A549 (cell line): ENCODE results near the gene TMEFF2.

Experiments
- BHLHE40 ChIP-seq: IDR thresholded peaks from 2 replicates; pipeline ENCODE4 v1.6.1; 2012; ENCODE audit warnings: low read depth, low read length, inconsistent platforms
- JUN ChIP-seq, 2 experiments: fragments of >200 bp; sonication (Bioruptor Twin); formaldehyde crosslinking; IDR thresholded peaks; 2 replicates in 1 of 2; 3 replicates in 1 of 2; pipeline ENCODE4 v1.6.1; 2016 to 2017
- MYC ChIP-seq: IDR thresholded peaks from 2 replicates; pipeline ENCODE4 v1.6.1; 2012; ENCODE audit warnings: mild to moderate bottlenecking, inconsistent platforms, low read length, improper control_type of control experiment, borderline replicate concordance
- POLR2A ChIP-seq: IDR thresholded peaks from 2 replicates; pipeline ENCODE4 v1.6.1; 2012; ENCODE audit warnings: mild to moderate bottlenecking, low read length
- TF ChIP-seq, protein P1 (sequence below): fragments of >200 bp; sonication (Bioruptor Twin); formaldehyde crosslinking; IDR thresholded peaks from 3 replicates; pipeline ENCODE4 v1.5.1; 2016
- TF ChIP-seq, protein P2 (sequence below): IDR thresholded peaks from 2 replicates; pipeline ENCODE4 v1.6.1; 2012; ENCODE audit warnings: low read depth, borderline replicate concordance

DNA sequence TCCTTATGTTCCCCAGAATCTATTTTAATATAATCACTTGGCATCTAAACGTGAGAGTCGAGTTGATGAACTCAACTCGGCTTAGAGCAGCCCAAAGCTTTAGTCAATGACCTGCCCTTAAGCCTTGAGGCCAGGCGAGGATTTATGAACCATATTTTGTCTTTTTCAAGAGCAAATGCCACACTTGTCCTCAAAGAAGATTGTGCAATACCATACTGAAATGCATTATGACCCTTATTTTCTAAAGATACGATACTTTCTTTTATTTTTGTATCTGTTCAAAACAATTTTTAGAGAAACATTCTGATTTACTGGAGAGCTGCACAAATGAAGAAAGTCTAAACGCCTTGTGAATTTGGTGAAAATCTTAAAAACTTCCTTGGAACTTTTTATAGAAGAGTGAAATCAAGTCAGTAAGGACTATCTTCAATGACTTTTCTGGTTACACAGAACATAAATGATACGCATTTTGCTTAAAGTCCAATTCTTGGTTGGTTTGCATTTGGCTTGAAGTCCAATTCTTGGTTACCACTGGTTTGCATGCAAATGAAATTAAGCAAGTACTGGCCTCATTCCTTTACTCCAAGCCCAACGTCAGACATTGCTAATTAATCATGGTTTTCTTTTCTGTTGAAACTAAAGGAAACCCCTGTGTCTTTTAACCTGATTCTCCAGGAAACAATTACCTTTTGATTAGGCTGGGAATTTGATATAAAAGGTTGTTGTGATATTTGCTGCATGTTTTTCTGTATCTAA, 242.0 kb downstream of the TMEFF2 start:
- no peak for TF ChIP-seq BHLHE40
- TF ChIP-seq, protein P1, sequence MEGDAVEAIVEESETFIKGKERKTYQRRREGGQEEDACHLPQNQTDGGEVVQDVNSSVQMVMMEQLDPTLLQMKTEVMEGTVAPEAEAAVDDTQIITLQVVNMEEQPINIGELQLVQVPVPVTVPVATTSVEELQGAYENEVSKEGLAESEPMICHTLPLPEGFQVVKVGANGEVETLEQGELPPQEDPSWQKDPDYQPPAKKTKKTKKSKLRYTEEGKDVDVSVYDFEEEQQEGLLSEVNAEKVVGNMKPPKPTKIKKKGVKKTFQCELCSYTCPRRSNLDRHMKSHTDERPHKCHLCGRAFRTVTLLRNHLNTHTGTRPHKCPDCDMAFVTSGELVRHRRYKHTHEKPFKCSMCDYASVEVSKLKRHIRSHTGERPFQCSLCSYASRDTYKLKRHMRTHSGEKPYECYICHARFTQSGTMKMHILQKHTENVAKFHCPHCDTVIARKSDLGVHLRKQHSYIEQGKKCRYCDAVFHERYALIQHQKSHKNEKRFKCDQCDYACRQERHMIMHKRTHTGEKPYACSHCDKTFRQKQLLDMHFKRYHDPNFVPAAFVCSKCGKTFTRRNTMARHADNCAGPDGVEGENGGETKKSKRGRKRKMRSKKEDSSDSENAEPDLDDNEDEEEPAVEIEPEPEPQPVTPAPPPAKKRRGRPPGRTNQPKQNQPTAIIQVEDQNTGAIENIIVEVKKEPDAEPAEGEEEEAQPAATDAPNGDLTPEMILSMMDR = no peak
- no peak for TF ChIP-seq MYC
- TF ChIP-seq POLR2A = no peak
- TF ChIP-seq, protein P2, sequence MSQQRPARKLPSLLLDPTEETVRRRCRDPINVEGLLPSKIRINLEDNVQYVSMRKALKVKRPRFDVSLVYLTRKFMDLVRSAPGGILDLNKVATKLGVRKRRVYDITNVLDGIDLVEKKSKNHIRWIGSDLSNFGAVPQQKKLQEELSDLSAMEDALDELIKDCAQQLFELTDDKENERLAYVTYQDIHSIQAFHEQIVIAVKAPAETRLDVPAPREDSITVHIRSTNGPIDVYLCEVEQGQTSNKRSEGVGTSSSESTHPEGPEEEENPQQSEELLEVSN = no peak
- TF ChIP-seq JUN (IDR thresholded peaks at IDR 0.05) = no peak
